ENCODE measurements around the gene LRMDA.

- TF ChIP-seq CTCF (IDR thresholded peaks at IDR 0.05) (no peak), POLR2A (IDR thresholded peaks at IDR 0.05) (no peak)
Observed at GRCh38 chr10:76442113-76442512, 1010.7 kb downstream of the LRMDA start.

Measured in adrenal gland (tissue), 5 donors.